Ecto neural progenitor cell (in vitro differentiated cells): ENCODE measurements around the gene SRP9.
"Not testable (repeated sequence)": the region's sequence is repeated elsewhere in the genome, so short reads cannot be mapped to it uniquely, and the experiment has no call there.

Source experiments
- DNase-seq: peaks from one replicate; pipeline ENCODE4 v3.0.0-alpha.2; 2018; ENCODE audit warnings: low spot score

Gene SRP9

GRCh38 chr1:225755671-225756319 is 21.8 kb upstream of the SRP9 start:
- no peak for DNase-seq

- DNase-seq: no peak
Observed at GRCh38 chr1:225757927-225758656, 19.5 kb upstream of the SRP9 start.

- DNase-seq: not testable (repeated sequence)
Observed at GRCh38 chr1:225759972-225760371, 17.7 kb upstream of the SRP9 start.

DNA sequence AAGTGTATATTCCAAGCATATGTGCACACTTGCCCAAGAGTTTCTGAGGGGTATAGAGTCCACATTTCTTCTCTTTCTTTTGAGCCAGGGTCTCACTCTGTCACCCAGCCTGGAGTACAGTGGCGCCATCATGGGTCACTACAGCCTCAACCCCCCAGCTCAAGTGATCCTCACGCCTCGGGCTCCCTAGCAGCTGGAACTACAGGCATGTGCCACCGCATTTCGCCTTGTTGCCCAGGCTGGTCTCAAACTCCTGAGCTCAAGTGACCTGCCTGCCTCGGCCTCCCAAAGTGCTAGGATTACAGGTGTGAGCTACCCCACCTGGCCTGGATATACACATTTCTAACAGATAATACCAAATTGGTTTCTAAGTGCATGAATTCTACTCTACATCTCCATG is 17.1 kb upstream of the SRP9 start:
- no peak for DNase-seq

GRCh38 chr1:225761395-225761794 is 16.2 kb upstream of the SRP9 start:
- DNase-seq: not testable (repeated sequence)

- no peak for DNase-seq
Observed at GRCh38 chr1:225762002-225762441, 15.6 kb upstream of the SRP9 start.

GRCh38 chr1:225762444-225762843 is 15.2 kb upstream of the SRP9 start:
- no peak for DNase-seq

GRCh38 chr1:225763716-225764548 is 13.7 kb upstream of the SRP9 start:
- DNase-seq: no peak

- DNase-seq: no peak
Observed at GRCh38 chr1:225765982-225766674, 11.5 kb upstream of the SRP9 start.

DNA sequence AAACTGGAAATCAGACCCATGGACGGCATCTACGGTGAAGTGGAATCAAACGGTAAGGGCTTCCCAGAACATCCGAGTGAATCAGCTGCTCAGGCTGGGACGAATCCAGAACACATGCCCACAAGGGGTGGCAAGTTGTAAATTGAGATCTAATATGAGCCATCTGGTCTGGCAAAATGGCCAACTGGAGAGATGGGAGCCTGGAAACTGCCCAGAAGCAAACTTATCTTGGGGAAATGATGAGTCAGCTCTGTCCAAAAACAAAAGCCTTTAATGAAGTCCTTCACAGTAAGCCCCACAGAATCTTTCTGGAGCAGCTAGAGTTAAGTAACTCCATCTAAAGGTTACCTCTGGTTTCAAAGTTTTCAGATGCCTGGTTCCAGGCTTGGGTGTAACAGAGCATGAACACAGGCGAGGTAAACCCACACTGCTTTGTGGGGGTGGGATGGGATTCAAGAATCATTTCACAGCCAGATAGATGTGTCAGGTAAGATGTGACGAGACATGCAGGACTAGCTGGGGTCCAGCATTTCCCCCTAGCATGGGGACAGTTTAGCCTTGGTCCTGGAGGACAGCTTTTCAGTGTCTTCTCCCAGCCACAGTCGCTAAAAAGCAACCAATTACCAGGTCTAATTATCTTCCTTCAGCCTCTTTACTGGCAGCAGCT is 10.5 kb upstream of the SRP9 start:
- no peak for DNase-seq

DNA sequence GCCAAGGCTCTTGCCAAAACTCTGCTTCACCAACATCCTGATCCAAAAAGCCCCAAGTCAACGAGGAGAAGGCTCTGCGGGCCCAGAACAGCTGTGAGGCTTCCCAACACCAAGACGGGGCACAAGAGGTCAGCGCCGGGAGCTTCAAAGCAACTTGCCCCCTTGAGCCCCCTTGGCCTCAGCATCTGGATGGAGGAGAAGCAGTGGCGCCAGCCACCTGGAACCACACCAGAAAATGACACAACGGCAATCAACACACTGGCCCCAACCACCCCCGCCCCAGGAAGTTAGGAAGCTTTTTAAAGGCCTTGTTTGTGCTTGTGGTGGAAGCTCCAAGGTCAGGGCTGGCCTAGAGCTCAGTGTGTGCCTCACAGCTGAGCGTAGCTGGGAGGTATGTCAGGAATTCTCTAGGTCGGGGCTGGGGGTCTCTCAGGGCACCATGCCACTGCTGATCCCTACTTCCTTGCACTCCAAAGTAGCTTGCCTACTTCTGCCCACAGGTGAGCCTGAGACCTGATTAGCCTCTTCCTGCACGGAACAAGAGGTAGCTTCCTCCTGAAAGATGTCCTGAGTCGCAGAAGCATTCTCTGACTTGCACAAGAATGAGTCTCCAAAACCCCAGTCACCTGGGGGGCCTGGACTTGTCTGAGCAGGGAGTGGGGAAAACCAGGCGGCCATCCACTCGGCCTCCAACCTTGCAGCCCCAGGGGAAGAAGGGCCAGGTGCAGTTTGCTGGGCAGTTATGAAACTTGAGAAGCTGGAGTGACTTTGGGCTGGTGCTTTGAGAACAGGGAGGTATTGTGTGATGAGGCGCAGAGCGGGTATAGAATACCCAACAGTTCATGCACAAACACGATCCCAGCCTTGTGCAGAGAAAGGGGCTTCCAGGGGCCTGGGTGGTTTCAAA is 9.7 kb upstream of the SRP9 start:
- no peak for DNase-seq

DNA sequence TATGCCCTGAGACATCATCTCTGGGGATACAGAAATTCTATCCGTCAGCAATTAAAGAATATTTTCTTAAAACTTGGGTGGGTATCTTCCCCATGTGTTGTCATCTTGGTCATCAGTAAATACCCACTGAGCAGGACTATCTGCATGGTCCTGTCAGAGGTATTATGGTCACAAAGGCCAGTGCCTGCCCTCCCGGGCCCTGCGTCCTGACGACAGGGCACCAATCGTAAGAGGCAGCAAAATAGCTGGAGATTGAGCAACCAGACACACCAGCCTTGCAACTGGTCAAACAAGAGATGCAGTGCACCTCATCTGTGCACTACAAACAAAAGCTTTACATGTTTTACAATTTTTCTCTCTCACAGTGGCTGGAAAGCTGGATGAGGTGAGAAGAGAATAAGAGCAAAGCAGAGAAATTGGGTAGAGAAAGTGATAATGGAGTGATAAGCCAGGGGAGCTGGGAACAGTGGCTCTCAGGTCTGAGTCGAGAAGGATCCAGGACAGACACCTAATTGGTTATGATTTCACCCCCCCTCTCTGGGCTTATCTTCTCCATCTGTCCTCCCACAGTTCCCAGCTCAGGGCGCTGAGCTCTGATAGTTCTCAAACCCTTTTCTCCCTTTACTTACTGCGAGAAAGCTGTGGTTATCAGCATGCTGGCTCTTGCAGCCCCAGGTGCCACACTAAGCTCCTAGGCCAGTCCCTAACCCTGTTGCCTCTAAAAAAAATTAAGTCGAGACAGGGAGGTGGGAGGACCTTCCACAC is 8.8 kb upstream of the SRP9 start:
- DNase-seq: no peak

GRCh38 chr1:225769687-225770086 is 7.9 kb upstream of the SRP9 start:
- no peak for DNase-seq

- peak; percentile 73 for DNase-seq
Observed at GRCh38 chr1:225770561-225771248, 6.9 kb upstream of the SRP9 start.

- no peak for DNase-seq
Observed at GRCh38 chr1:225771661-225772322, 5.8 kb upstream of the SRP9 start.

- peak; percentile 89 for DNase-seq
Observed at GRCh38 chr1:225772323-225772768, 5.3 kb upstream of the SRP9 start.

- DNase-seq: no peak
Observed at GRCh38 chr1:225772848-225773247, 4.8 kb upstream of the SRP9 start.
